GM12874 (cell line): ENCODE results near the gene QKI.

Experiments used
- TF ChIP-seq, protein P1 (sequence below): IDR thresholded peaks from 2 replicates; pipeline ENCODE4 v1.5.1; 2011; ENCODE audit warnings: low read depth, mild to moderate bottlenecking, control low read depth, low read length, moderate library complexity; ENCODE audit not compliant: insufficient read depth

The QKI gene

GRCh38 chr6:163529605-163530004 lies 115.1 kb downstream of the QKI start:
- TF ChIP-seq, protein P1, sequence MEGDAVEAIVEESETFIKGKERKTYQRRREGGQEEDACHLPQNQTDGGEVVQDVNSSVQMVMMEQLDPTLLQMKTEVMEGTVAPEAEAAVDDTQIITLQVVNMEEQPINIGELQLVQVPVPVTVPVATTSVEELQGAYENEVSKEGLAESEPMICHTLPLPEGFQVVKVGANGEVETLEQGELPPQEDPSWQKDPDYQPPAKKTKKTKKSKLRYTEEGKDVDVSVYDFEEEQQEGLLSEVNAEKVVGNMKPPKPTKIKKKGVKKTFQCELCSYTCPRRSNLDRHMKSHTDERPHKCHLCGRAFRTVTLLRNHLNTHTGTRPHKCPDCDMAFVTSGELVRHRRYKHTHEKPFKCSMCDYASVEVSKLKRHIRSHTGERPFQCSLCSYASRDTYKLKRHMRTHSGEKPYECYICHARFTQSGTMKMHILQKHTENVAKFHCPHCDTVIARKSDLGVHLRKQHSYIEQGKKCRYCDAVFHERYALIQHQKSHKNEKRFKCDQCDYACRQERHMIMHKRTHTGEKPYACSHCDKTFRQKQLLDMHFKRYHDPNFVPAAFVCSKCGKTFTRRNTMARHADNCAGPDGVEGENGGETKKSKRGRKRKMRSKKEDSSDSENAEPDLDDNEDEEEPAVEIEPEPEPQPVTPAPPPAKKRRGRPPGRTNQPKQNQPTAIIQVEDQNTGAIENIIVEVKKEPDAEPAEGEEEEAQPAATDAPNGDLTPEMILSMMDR: no peak

GRCh38 chr6:163530406-163530805 lies 115.9 kb downstream of the QKI start:
- TF ChIP-seq, protein P1: no peak

DNA sequence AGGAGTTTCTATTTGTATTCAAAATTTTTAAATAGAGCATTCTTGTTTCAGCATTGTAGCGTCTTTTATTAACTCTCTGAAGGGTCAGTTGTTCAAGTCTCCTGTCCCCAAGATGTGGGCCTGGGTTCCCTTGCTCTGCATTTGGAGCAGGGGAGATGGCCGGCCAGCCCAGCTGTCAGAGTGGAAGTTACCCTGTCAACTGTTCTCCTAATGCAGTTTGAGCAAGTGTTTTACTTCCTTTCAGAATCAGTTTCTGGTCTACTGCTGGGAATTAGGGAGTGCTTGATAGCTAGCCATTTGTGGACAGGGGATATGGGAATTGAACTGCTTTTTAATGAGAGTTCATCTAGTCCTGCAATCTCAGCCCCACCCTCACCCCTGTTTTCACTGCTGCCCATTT lies 116.6 kb downstream of the QKI start:
- TF ChIP-seq, protein P1: no peak

GRCh38 chr6:163532526-163533078 lies 118.1 kb downstream of the QKI start:
- TF ChIP-seq, protein P1: no peak

- TF ChIP-seq, protein P1: no peak
Observed at GRCh38 chr6:163533443-163533842, 118.9 kb downstream of the QKI start.

DNA sequence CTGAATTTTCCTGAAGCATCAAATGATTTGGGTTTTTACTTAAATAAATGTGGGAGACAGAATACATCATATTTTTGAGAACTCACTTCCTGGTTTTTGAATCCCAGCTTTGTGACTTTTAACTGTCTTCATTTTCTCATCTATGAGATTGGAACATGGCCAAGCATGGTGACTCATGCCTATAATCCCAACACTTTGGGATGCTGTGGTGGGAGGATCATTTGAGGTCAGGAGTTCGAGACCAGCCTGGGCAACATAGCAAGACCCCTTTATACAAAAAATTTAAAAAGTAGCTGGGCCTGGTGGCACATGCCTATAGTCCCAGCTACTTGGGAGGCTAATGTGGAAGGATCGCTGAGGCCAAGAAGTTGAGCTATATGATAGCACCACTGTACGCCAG lies 122.3 kb downstream of the QKI start:
- TF ChIP-seq, protein P1: no peak

GRCh38 chr6:163538331-163538730 lies 123.8 kb downstream of the QKI start:
- TF ChIP-seq, protein P1: no peak
